Trophoblast cell (in vitro differentiated cells and primary cell): ENCODE data around the gene ATP5PB.
A peak's percentile ranks its signal among the peaks of the same experiment; 100 is the strongest.

Source experiments
- DNase-seq, 2 donors: peaks; one replicate each; pipeline ENCODE4 v3.0.0-alpha.2; 2016
- H2AFZ ChIP-seq: 2 replicates; pipeline ENCODE4 v1.6.1; 2013; ENCODE audit warnings: low read length, moderate library complexity, mild to moderate bottlenecking; ENCODE audit not compliant: insufficient read depth, poor library complexity
- H2AK5ac ChIP-seq: 2 replicates; pipeline ENCODE4 v1.6.1; 2013; ENCODE audit warnings: mild to moderate bottlenecking, low read length
- H2BK120ac ChIP-seq: 2 replicates; pipeline ENCODE4 v1.6.1; 2013; ENCODE audit warnings: low read length, mild to moderate bottlenecking, moderate library complexity; ENCODE audit not compliant: insufficient read depth, poor library complexity
- H2BK12ac ChIP-seq: 2 replicates; pipeline ENCODE4 v1.6.1; 2013; ENCODE audit warnings: mild to moderate bottlenecking, low read length, moderate library complexity
- H2BK5ac ChIP-seq: 2 replicates; pipeline ENCODE4 v1.6.1; 2013; ENCODE audit warnings: low read length, low read depth, moderate library complexity, mild to moderate bottlenecking; ENCODE audit not compliant: poor library complexity
- H3K14ac ChIP-seq: 2 replicates; pipeline ENCODE4 v1.6.1; 2013; ENCODE audit warnings: mild to moderate bottlenecking, low read length
- H3K18ac ChIP-seq: 2 replicates; pipeline ENCODE4 v1.6.1; 2013; ENCODE audit warnings: mild to moderate bottlenecking, low read length
- H3K23ac ChIP-seq: 2 replicates; pipeline ENCODE4 v1.6.1; 2013; ENCODE audit warnings: low read length
- H3K27ac ChIP-seq: 2 replicates; pipeline ENCODE4 v1.5.1; 2013; ENCODE audit warnings: low read depth, mild to moderate bottlenecking, inconsistent platforms, low read length, moderate library complexity
- H3K27me3 ChIP-seq: 2 replicates; pipeline ENCODE4 v1.6.1; 2013; ENCODE audit warnings: inconsistent platforms, mild to moderate bottlenecking, low read length, moderate library complexity; ENCODE audit not compliant: insufficient read depth
- H3K36me3 ChIP-seq, 2 experiments: 1 replicate in 1 of 2; 2 replicates in 1 of 2; pipeline ENCODE4 v1.6.1; 2013; ENCODE audit warnings: low read length in 2 of 2, mild to moderate bottlenecking in 2 of 2, moderate library complexity in 1 of 2; ENCODE audit not compliant: insufficient read depth in 2 of 2, control insufficient read depth in 1 of 2
- H3K4ac ChIP-seq: 2 replicates; pipeline ENCODE4 v1.6.1; 2013; ENCODE audit warnings: low read depth, mild to moderate bottlenecking, low read length, moderate library complexity
- H3K4me1 ChIP-seq, 2 experiments: 1 replicate in 1 of 2; 2 replicates in 1 of 2; pipeline ENCODE4 v1.6.1; 2013; ENCODE audit warnings: low read length in 2 of 2, mild to moderate bottlenecking in 2 of 2, moderate library complexity in 1 of 2; ENCODE audit not compliant: insufficient read depth in 2 of 2, control insufficient read depth in 1 of 2
- H3K4me2 ChIP-seq: 2 replicates; pipeline ENCODE4 v1.6.1; 2013; ENCODE audit warnings: inconsistent platforms, mild to moderate bottlenecking, low read length, moderate library complexity
- H3K4me3 ChIP-seq: 2 replicates; pipeline ENCODE4 v1.5.1; 2013; ENCODE audit warnings: mild to moderate bottlenecking, low read depth, low read length, inconsistent platforms
- H3K79me1 ChIP-seq: one replicate; pipeline ENCODE4 v1.6.1; 2013; ENCODE audit warnings: low read length
- H3K79me2 ChIP-seq: 2 replicates; pipeline ENCODE4 v1.6.1; 2013; ENCODE audit warnings: low read length, mild to moderate bottlenecking; ENCODE audit not compliant: control insufficient read depth, insufficient read depth, poor library complexity
- H3K9ac ChIP-seq: 2 replicates; pipeline ENCODE4 v1.6.1; 2013; ENCODE audit warnings: mild to moderate bottlenecking, low read length
- H3K9me3 ChIP-seq: 2 replicates; pipeline ENCODE4 v1.6.1; 2013; ENCODE audit warnings: low read depth, mild to moderate bottlenecking, control low read depth, inconsistent platforms, low read length; ENCODE audit not compliant: insufficient read depth
- H4K12ac ChIP-seq: 2 replicates; pipeline ENCODE4 v1.6.1; 2013; ENCODE audit warnings: low read depth, mild to moderate bottlenecking, low read length, moderate library complexity
- H4K8ac ChIP-seq: 2 replicates; pipeline ENCODE4 v1.6.1; 2013; ENCODE audit warnings: low read depth, mild to moderate bottlenecking, low read length, moderate library complexity
- H4K91ac ChIP-seq: one replicate; pipeline ENCODE4 v1.6.1; 2013; ENCODE audit warnings: low read depth, mild to moderate bottlenecking, low read length, moderate library complexity
- WGBS: extraction: QIAGEN DNeasy Blood & Tissue Kit; methylation state at CpG from one replicate; pipeline ENCODE4 v1.1.7; 2013; ENCODE audit warnings: missing lambda C conversion rate; ENCODE audit not compliant: insufficient read length, insufficient coverage; ENCODE audit errors: extremely low coverage; 5-methylcytosine and 5-hydroxymethylcytosine counted together

ATP5PB gene

DNA sequence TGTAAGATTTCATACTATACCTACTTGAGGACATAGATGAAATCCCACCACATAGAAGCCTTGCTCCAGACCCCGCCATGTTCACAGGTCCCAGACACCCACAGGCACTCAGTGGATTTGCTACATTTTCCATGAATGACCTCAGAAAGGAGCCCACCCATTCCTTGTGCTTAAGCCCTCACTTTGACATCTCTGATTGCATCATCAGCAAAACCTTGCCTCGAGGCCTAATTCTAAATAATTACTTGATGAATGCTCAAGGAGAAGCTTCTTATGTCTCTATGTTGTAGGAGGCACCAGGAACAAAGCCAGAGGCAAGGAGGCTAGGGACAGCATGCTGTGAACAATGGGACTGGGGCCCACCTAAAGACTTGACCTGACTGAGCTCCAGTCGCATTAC lies 33.8 kb upstream of the ATP5PB start:
- Histone ChIP-seq H2AFZ (no peak overlapping the region), H3K14ac (no peak overlapping the region), H4K12ac (no peak overlapping the region), H2BK120ac (no peak overlapping the region), H3K23ac (no peak overlapping the region), H3K4ac (no peak overlapping the region), H3K9me3 (no peaks in the 10 kb centered on the region), H2BK12ac (no peak overlapping the region), H3K9ac (no peak overlapping the region), H3K4me2 (no peak overlapping the region), H2AK5ac (no peak overlapping the region), H2BK5ac (no peak overlapping the region), H3K18ac (no peak overlapping the region), H4K8ac (no peak overlapping the region), H3K4me1 (peaks cover 0 to 2% of the 10 kb centered on the region in 2 experiments), H3K79me1 (no peaks in the 10 kb centered on the region), H4K91ac (no peak overlapping the region), H3K36me3 (peaks cover 0 to 6% of the 10 kb centered on the region in 2 experiments), H3K27ac (no peak overlapping the region), H3K27me3 (no peaks in the 10 kb centered on the region), H3K4me3 (no peak overlapping the region), H3K79me2 (no peaks in the 10 kb centered on the region)
- DNase-seq = peak in 1 of 2 donors; percentile 28
- no CpG with 5 or more reads among the region's 3 CpGs for WGBS

DNA sequence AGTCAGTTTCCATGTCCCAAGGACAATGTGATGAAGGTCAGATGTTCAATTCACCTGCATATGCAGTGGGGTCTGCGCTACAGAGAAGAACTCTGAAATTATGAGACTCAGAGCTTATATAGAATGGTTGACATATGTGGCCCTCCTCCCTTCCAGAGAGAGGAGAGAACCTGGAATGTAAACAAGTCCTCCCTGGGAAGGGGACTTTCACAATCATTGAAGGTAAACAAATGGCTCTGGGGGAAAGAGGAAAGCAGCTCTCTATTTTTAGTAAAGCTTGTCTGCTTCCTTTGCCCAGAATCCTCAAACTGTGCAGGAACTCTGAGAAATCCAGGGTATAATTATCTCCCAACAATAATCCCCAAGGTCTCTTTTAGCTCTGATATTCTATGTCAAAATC lies 31.5 kb upstream of the ATP5PB start:
- Histone ChIP-seq H2BK5ac (no peak overlapping the region), H3K4me2 (no peak overlapping the region), H2AK5ac (no peak overlapping the region), H3K79me2 (no peaks in the 10 kb centered on the region), H3K18ac (no peak overlapping the region), H3K27ac (peak overlapping the region; percentile 3), H2BK120ac (no peak overlapping the region), H4K91ac (no peak overlapping the region), H3K4me3 (no peak overlapping the region), H2AFZ (no peak overlapping the region), H4K8ac (no peak overlapping the region), H3K36me3 (peaks cover 0 to 6% of the 10 kb centered on the region in 2 experiments), H3K9me3 (no peaks in the 10 kb centered on the region), H3K14ac (no peak overlapping the region), H3K4ac (no peak overlapping the region), H3K4me1 (peaks cover 9 to 11% of the 10 kb centered on the region in 2 experiments), H3K9ac (no peak overlapping the region), H2BK12ac (no peak overlapping the region), H3K27me3 (no peaks in the 10 kb centered on the region), H4K12ac (no peak overlapping the region), H3K79me1 (peaks cover 2% of the 10 kb centered on the region), H3K23ac (no peak overlapping the region)
- no CpG with 5 or more reads among the region's 1 CpG for WGBS
- DNase-seq = peak in 1 of 2 donors; percentile 22

DNA sequence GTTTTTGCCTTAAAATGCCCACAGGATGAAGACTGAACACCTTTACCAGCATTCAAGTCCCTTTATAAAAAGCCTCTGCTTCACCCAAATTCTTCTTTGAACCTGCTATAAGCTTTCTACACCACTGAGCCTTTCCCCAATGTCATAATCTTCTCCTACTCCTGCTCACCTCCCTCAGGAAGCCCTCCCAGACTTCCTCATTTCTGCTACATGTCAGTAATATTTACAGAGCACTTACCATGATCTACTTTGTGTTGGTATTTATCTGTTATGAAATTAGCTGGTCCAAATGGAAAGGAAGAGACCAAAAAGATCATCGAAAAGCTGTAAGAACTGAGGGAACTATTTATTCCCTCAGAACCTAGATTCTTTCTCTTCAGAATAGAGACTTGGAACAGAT lies 30.2 kb upstream of the ATP5PB start:
- no peaks in the 10 kb centered on the region for H3K27me3 ChIP-seq
- H3K36me3 ChIP-seq = peaks cover 0 to 6% of the 10 kb centered on the region in 2 experiments
- H3K4me1 ChIP-seq = peaks cover 11 to 12% of the 10 kb centered on the region in 2 experiments
- H3K18ac ChIP-seq = no peak overlapping the region
- H2BK12ac ChIP-seq = no peak overlapping the region
- H2AK5ac ChIP-seq = no peak overlapping the region
- no CpG with 5 or more reads among the region's 1 CpG for WGBS
- H3K9ac ChIP-seq = no peak overlapping the region
- no peaks in the 10 kb centered on the region for H3K79me2 ChIP-seq
- H4K12ac ChIP-seq = no peak overlapping the region
- peaks cover 2% of the 10 kb centered on the region for H3K79me1 ChIP-seq
- no peak overlapping the region for H2BK5ac ChIP-seq
- no peak overlapping the region for H2BK120ac ChIP-seq
- no peak overlapping the region for H3K4me2 ChIP-seq
- H4K8ac ChIP-seq = no peak overlapping the region
- DNase-seq = no peak
- H3K4me3 ChIP-seq = no peak overlapping the region
- H3K4ac ChIP-seq = no peak overlapping the region
- no peak overlapping the region for H2AFZ ChIP-seq
- H4K91ac ChIP-seq = no peak overlapping the region
- no peak overlapping the region for H3K23ac ChIP-seq
- H3K9me3 ChIP-seq = no peaks in the 10 kb centered on the region
- no peak overlapping the region for H3K14ac ChIP-seq
- no peak overlapping the region for H3K27ac ChIP-seq

GRCh38 chr1:111420377-111420776 lies 28.9 kb upstream of the ATP5PB start:
- Histone ChIP-seq H3K4me3 (no peak overlapping the region), H3K27ac (no peak overlapping the region), H2AFZ (no peak overlapping the region), H3K18ac (no peak overlapping the region), H4K8ac (no peak overlapping the region), H2AK5ac (no peak overlapping the region), H3K9ac (no peak overlapping the region), H3K36me3 (peaks cover 0 to 2% of the 10 kb centered on the region in 2 experiments), H2BK5ac (no peak overlapping the region), H3K79me2 (no peaks in the 10 kb centered on the region), H2BK12ac (no peak overlapping the region), H4K91ac (no peak overlapping the region), H3K4me1 (peaks cover 11 to 12% of the 10 kb centered on the region in 2 experiments), H4K12ac (no peak overlapping the region), H3K14ac (no peak overlapping the region), H3K79me1 (peaks cover 2% of the 10 kb centered on the region), H2BK120ac (no peak overlapping the region), H3K23ac (no peak overlapping the region), H3K4me2 (no peak overlapping the region), H3K27me3 (no peaks in the 10 kb centered on the region), H3K9me3 (no peaks in the 10 kb centered on the region), H3K4ac (no peak overlapping the region)
- WGBS = no CpG with 5 or more reads among the region's 5 CpGs
- peak in 1 of 2 donors; percentile 56 for DNase-seq
